Endothelial cell of umbilical vein (primary cell): Measurements from ENCODE around the gene FARP1.

ENCODE experiments used
- POLR2A ChIP-seq: IDR thresholded peaks from 2 replicates; pipeline ENCODE4 v1.6.1; 2012; ENCODE audit warnings: low read depth, mild to moderate bottlenecking, control low read depth, low read length
- TF ChIP-seq, protein P1 (sequence below), 2 donors: IDR thresholded peaks; 1 replicate in 1 of 2; 2 replicates in 1 of 2; pipeline ENCODE4 v1.5.1; 2011; ENCODE audit warnings: low read length in 2 of 2, mild to moderate bottlenecking in 2 of 2, moderate library complexity in 2 of 2, control low read depth in 1 of 2, inconsistent platforms in 1 of 2, low read depth in 1 of 2; ENCODE audit not compliant: insufficient read depth in 1 of 2; ENCODE audit errors: extremely low read depth in 1 of 2

DNA sequence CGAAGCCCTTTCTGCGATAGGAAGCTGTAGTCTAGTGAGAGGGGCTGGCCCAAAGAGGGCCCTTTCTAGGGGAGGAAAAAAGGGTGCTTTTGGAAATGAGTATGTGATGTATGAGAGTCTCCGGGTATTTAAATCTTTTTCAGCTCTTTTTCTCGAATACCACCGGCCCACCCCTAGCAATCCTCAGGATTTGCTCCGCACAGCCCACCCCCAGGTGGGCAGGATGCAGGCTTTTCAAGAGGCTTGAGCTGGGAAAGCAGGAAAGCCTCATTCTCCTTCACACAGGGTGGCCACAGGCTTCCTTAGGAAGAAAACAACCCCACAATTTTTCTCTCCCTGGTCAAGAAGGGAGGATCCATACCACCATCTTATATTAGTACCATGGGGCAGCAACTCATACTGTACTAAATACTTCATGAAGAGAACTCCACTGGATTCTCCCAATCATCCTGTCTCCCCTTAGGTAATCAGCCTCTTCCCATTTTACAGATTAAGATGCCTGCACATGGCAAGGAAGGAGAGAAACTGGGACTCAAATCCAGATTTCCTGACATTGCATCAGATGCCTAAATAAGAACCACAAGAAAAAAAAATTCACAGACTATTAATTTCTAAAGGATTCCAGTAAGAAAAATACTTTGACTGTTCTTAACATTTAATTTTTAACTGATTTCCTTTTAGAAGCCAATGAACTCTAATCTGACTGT is 349.6 kb downstream of the FARP1 start:
- TF ChIP-seq POLR2A, result no peak
- TF ChIP-seq, protein P1, sequence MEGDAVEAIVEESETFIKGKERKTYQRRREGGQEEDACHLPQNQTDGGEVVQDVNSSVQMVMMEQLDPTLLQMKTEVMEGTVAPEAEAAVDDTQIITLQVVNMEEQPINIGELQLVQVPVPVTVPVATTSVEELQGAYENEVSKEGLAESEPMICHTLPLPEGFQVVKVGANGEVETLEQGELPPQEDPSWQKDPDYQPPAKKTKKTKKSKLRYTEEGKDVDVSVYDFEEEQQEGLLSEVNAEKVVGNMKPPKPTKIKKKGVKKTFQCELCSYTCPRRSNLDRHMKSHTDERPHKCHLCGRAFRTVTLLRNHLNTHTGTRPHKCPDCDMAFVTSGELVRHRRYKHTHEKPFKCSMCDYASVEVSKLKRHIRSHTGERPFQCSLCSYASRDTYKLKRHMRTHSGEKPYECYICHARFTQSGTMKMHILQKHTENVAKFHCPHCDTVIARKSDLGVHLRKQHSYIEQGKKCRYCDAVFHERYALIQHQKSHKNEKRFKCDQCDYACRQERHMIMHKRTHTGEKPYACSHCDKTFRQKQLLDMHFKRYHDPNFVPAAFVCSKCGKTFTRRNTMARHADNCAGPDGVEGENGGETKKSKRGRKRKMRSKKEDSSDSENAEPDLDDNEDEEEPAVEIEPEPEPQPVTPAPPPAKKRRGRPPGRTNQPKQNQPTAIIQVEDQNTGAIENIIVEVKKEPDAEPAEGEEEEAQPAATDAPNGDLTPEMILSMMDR (IDR thresholded peaks at IDR 0.05; ENCODE audit: extremely low read depth in 1 of 2, insufficient read depth in 1 of 2, low read depth in 1 of 2, low read length in 2 of 2), result no peak
